Esophagus squamous epithelium (tissue), 4 donors: Measurements from ENCODE around the gene IFNA8.

ENCODE experiments used
- CTCF ChIP-seq, 6 experiments: fragments of 450-650 bp in 4 of 6; fragments of 200-600 bp in 2 of 6; sonication (generic) in 2 of 6; IDR thresholded peaks; one replicate each; pipeline ENCODE4 v1.5.1; 2016 to 2019; ENCODE audit warnings: antibody characterized with exemption in 6 of 6, mild to moderate bottlenecking in 4 of 6, moderate library complexity in 4 of 6
- POLR2A ChIP-seq, 4 donors: fragments of 450-650 bp; IDR thresholded peaks; one replicate each; pipeline ENCODE4 v1.6.1; 2017; ENCODE audit warnings: antibody characterized with exemption in 4 of 4, mild to moderate bottlenecking in 4 of 4, moderate library complexity in 3 of 4

- no peak for TF ChIP-seq CTCF (IDR thresholded peaks at IDR 0.05)
- no peak for TF ChIP-seq POLR2A (IDR thresholded peaks at IDR 0.05)
Measured at GRCh38 chr9:21398955-21399489, 9.9 kb upstream of the IFNA8 start.
